EH (cell line): ENCODE results near the gene RHOT2.

Experiments used
- DNase-seq: peaks from one replicate; pipeline ENCODE4 v3.0.0-alpha.2; 2015; ENCODE audit warnings: low read depth

Gene RHOT2

GRCh38 chr16:700684-701584 lies 33.0 kb downstream of the RHOT2 start:
- DNase-seq, result peak; percentile 30

GRCh38 chr16:702341-702740 lies 34.4 kb downstream of the RHOT2 start:
- DNase-seq, result no peak

GRCh38 chr16:703406-703805 lies 35.5 kb downstream of the RHOT2 start:
- DNase-seq, result no peak

- no peak for DNase-seq
Observed at GRCh38 chr16:704047-704446, 36.1 kb downstream of the RHOT2 start.

- no peak for DNase-seq
Observed at GRCh38 chr16:704552-705380, 36.8 kb downstream of the RHOT2 start.

- DNase-seq, result no peak
Observed at GRCh38 chr16:705431-706188, 37.7 kb downstream of the RHOT2 start, which contains the start of gene FBXL16. FBXL16 (minus strand) TSS chr16:705801; CDS start chr16:697405, 8,396 bp downstream.

GRCh38 chr16:706189-707061 lies 38.5 kb downstream of the RHOT2 start:
- no peak for DNase-seq

- no peak for DNase-seq
Observed at GRCh38 chr16:707062-707538, 39.2 kb downstream of the RHOT2 start.

GRCh38 chr16:708019-708418 lies 40.1 kb downstream of the RHOT2 start:
- DNase-seq, result no peak

GRCh38 chr16:708959-709358 lies 41.0 kb downstream of the RHOT2 start:
- DNase-seq, result no peak

- DNase-seq, result peak; percentile 93
Observed at GRCh38 chr16:709566-710499, 41.9 kb downstream of the RHOT2 start.

- no peak for DNase-seq
Observed at GRCh38 chr16:710500-711075, 42.7 kb downstream of the RHOT2 start.

GRCh38 chr16:711084-711483 lies 43.2 kb downstream of the RHOT2 start:
- DNase-seq, result no peak

GRCh38 chr16:711548-712320 lies 43.8 kb downstream of the RHOT2 start:
- DNase-seq, result peak; percentile 73

GRCh38 chr16:712740-713250 lies 44.9 kb downstream of the RHOT2 start:
- DNase-seq, result peak; percentile 99

- DNase-seq, result peak; percentile 55
Observed at GRCh38 chr16:714079-714478, 46.1 kb downstream of the RHOT2 start.

GRCh38 chr16:714558-715476 lies 46.9 kb downstream of the RHOT2 start, which contains the start of gene METRN:
METRN (plus strand) TSS chr16:715118; CDS start chr16:715290, 172 bp downstream.
- DNase-seq, result peak; percentile 91
